ENCODE measurements around the gene REL.
"Not testable (repeated sequence)": the region's sequence is repeated elsewhere in the genome, so short reads cannot be mapped to it uniquely, and the experiment has no call there.

REL gene

GRCh38 chr2:60925994-60926740 is 44.8 kb downstream of the REL start:
- DNase-seq (ENCODE audit: low spot score): no peak
- no peak for FAIRE-seq

- FAIRE-seq (no peak), DNase-seq (ENCODE audit: low spot score) (no peak)
These were observed 45.6 kb downstream of the REL start for GRCh38 chr2:60926741-60927552.

DNA sequence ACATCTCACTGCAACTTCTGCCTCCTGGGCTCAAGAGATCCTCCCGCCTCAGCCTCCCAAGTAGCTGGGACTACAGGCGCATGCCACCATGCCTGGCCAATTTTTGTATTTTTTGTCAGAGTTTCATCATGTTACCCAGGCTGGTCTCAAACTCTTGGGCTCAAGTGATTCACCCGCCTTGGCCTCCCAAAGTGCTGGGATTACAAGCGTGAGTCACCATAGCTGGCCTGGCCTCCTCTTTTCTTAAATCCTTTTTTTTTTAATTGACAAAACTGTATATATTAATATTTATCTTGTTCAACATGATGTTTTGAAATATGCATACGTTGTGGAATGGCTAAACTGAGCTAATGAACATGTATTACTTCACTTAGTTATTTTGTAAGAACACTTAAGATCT is 50.7 kb downstream of the REL start:
- DNase-seq (ENCODE audit: low spot score); FAIRE-seq: not testable (repeated sequence)

DNA sequence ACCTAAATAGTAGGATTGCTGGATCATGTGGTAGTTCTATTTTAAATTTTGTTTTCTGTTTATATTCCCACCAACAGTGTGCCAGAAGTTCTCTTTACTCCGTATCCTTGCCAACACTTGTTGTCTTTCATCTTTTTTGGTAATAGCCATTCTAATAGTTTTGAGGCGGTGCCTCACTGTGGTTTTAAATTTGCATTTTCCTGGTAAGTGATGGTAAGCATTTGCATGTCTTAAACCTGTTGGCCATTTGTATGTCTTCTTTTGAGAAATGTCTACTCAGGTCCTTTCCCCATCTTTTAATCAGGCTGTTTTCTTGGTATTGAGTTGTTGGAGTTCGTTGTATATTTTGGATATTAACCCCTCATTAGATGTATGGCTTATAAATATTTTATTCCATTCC is 51.6 kb downstream of the REL start:
- no peak for DNase-seq (ENCODE audit: low spot score)
- no peak for FAIRE-seq

DNA sequence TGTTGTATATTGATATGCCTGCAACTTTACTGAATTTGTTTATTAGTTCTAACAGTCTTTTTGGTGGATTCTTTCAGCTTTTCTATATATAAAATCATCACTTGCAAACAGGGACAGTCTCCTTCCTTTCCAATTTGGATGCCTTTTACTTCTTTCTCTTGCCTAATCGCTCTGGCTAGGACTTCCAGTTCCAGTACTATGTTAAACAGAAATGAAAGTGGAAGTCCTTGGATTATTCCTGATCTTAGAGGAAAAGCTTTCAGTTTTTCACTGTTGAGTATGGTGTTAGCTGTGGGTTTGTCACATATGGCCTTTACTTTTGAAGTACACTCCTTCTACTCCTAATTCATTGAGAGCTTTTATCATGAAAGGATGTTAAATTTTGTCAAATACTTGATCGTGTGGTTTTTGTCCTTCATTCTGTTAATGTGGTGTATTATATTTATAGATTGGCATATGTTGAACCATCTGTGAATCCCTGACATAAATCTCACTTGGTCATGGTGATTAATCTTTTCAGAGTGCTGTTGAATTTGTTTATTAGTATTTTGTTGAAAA is 52.9 kb downstream of the REL start:
- FAIRE-seq (no peak), DNase-seq (ENCODE audit: low spot score) (no peak)

GRCh38 chr2:60936757-60937156 is 55.4 kb downstream of the REL start:
- no peak for FAIRE-seq
- no peak for DNase-seq (ENCODE audit: low spot score)

DNA sequence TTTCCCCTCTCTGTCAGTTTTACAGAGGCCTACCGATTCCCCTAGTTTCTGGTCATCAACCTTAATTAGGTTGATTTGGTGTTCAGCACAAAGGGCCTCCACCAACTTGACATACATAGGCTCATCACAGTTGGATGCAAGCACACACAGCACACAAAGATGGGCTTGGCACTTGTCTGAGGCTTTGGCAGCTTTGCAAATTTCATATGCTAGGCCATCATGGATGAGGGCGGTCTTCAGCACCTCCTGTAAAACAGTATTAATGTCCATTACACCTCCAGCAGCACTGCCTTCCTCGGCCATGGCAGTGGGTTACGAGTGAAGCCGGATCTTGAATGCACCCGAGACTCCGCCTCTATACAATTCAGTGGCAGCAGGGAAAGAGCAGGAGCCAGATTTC is 56.9 kb downstream of the REL start:
- no peak for FAIRE-seq
- DNase-seq (ENCODE audit: low spot score): no peak

GRCh38 chr2:60939622-60940021 is 58.2 kb downstream of the REL start:
- DNase-seq (ENCODE audit: low spot score) (no peak), FAIRE-seq (no peak)

DNA sequence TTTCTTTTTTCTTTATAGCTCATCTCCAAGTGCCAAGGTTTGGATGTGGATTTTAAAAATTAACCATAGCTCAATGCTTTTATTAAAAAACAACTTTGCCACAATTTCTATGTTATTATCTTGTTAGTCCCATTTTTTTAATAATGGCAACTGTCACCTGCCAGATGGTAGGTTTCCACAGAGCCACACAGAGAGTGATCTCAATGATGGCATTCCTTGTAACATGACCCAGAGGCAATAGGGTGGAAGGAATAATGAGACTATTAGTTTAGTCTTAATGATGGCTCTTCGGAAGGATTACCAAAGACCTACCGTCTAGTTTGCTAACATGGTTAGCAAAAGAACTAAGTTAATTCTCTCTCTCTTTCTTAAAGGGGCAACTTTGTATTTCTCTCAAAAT is 64.0 kb downstream of the REL start:
- DNase-seq (ENCODE audit: low spot score): no peak
- FAIRE-seq: no peak

DNA sequence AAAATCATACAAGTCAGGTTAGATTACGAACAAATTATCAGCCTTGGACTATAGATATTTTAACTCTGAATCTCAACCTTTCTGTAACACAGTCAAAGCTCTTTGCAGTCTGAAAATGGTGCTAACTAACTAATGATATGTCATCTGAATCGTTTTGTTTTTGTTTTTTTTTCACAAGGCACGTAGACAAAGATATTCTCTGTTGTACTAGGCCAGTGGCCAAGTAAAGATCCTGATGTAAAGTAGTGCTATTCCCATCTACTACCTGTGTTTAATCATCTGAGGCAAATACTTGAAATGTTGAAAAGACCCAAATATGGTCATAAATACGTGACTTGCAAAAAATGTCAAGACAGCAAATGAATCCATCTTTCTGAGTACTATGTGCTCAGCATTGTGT is 65.7 kb downstream of the REL start:
- FAIRE-seq: no peak
- no peak for DNase-seq (ENCODE audit: low spot score)

- FAIRE-seq (no peak), DNase-seq (ENCODE audit: low spot score) (no peak)
These were observed 66.8 kb downstream of the REL start for GRCh38 chr2:60948161-60948560.

DNA sequence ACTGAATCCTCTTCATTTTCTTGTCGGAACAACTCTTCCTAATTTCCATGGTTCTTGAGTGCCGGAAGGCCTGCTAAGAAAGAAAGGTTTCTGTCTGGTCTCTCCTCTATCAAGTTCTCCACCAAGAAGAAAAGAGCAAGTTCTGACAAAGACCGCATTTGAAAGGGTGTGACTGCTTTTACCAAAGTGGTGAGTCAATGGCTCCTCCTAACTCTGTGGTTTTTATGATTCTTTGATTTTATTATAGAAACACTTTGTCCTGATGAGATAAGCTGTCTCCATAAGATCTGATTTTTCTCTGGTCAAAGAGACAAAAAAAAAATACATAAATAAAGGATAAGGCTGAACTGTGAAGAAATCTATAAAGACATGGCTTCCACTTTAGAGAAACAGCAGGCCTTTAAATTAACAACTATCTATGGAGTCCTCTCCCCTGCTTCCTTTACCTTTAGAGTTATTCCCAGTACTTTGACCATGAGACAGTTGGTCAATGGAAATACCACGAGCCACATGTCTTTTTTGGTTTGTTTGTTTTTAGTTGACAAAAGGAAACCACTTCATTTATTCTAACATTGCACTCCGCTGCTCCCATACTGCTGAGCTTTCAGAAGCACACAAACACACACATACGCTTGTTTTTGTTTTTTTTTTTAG is 67.7 kb downstream of the REL start:
- no peak for FAIRE-seq
- peak; percentile 29 for DNase-seq (ENCODE audit: low spot score)

DNA sequence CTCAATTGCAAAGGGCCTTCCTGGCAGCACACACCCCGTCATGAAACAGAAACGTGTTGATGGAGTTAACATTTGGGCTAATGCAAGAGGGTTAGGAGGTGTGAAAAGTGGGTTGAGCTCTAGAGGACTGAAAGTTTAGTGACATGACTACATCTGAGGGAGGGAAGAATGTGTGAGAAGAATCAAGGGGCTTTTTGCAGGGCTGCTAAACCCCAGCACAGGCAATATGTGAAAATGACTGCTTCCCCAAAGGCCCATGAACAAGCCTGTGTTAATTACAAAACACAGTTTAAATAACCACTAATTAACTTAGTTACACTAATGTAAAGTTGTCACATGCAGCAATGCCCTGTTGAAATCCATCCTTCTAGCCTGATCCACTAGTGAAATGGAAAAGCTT is 72.8 kb downstream of the REL start:
- no peak for FAIRE-seq
- no peak for DNase-seq (ENCODE audit: low spot score)

- DNase-seq (ENCODE audit: low spot score): no peak
- FAIRE-seq: peak; percentile 40
These were observed 75.8 kb downstream of the REL start for GRCh38 chr2:60957224-60957623.

GRCh38 chr2:60957643-60958042 is 76.3 kb downstream of the REL start:
- peak; percentile 17 for DNase-seq (ENCODE audit: low spot score)
- FAIRE-seq: no peak

DNA sequence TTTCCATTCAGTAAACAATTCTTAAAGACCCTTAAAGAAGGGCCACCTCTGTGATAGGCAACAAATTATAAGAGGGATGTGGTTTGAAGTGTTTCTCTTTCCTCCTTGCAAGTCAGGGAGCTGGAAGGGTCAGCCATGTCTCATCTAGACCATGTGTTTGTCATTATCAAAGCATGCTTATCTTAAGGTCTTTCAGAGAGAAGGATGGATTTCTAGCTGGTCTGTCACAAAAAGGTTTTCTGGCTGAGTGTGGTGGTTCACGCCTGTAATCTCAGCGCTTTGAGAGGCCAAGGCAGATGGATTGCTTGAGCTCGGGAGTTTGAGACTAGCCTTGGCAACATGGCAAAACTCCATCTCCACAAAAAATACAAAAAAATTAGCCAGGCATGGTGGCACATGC is 77.0 kb downstream of the REL start:
- FAIRE-seq (no peak), DNase-seq (ENCODE audit: low spot score) (no peak)

DNA sequence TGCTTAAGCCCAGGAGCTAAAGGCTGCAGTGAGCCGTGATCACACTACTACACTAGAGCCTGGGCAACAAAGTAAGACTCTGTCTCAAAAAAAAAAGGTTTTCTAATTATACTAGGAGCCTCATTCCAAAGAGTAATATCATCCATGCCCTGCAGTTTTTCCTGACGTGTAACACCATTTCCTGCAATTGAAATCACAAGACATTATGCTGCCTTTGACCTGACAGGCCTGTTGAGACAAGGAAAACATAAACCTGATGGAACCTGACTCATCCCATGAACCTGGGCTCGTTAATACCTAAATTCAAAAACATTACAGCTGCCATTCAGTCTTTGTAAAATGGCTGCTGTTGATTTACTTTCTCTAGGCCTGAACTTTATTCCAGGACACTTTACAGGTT is 77.4 kb downstream of the REL start:
- DNase-seq (ENCODE audit: low spot score) (no peak), FAIRE-seq (no peak)

DNA sequence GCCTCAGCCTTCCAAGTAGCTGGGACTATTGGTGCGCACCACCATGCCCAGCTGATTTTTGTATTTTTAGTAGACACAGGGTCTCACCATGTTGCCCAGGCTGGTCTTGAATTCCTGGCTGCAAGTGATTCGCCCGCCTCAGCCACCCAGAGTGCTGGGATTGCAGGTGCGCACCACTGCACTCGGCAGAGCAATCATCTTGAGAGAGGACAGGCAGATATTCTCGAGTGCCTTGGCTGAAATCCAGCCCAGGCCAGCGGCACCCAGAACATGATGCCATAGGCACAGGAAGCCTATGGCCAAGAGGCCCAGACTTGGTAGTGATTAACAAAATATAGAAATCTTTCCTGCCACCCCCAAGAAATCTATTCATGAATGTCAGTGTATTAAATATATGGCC is 78.1 kb downstream of the REL start:
- DNase-seq (ENCODE audit: low spot score) (no peak), FAIRE-seq (no peak)

DNA sequence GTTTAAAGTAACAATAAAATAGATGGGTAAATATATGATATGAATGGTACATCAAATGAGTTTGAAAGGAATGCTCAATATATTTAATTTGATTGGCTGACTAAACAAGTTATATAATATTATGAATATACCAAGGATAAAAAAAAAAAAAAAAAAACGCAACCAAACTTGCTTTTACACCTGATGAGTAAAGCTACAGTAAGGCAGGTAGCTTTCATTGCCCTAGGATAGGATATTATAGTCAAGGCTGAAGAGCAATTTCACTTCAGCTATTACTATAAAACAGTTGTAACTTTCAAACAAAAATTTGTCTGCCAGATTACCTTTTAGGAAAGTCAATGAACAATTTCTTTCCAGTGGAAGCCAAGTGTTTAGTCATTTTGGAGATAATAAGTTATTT is 79.3 kb downstream of the REL start:
- FAIRE-seq: no peak
- DNase-seq (ENCODE audit: low spot score): no peak

DNA sequence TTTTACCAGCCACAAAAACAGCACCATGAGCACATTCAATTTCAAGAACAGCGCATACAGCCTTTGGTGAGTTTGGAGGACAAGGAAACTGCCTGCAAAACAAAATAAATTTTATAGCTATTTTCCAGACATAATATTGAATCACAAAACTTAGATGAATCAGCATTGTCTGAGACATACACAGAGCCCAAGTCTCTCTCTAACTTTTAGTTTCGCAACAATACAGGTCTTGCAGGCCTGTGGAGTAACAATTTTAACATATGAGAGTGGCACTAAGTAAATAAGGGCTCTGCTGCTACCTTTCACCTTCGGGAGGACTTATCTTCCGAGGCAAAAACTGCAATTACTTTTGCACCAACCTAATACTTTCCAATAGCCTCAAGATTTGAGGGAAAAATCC is 80.1 kb downstream of the REL start:
- no peak for DNase-seq (ENCODE audit: low spot score)
- FAIRE-seq: no peak

DNA sequence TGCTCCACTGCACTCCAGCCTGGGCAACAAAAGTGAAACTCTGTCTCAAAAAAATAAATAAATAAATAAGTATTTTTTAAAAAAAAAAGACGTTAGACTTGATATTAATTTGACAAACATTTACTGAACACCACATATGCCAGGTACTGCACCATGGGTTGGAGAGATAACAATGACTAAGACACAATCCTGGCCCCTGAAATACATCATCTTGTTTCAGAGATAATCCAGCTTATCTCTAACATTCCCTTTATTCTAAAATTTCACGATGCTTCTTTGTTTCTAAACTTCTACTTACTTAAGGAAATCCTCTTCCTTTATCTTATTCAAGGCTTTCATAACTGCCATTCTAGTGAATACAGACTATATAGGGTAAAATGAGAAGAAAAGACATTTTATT is 81.2 kb downstream of the REL start:
- no peak for FAIRE-seq
- DNase-seq (ENCODE audit: low spot score): no peak

DNA sequence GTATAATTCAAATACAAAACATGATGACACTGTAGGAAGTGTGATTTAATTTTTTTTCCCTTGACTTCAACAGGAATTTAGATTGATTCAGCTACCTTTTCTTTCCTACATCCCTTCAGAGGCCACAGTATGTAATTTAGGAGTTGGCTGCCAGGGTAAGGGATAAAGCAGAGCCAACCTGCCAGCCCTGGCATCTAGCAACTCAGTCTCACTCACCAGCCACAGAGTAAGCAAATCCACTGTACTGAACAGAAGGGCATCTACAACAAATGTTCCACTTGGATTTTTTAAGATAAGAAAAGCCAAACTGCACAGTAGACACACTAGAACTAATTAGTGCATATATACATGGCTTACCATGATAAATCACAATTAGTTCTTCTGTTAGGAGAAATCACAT is 81.8 kb downstream of the REL start:
- no peak for FAIRE-seq

More for the DNA sequence above, 81.8 kb downstream of the REL start:
- no peak for DNase-seq (ENCODE audit: low spot score)

All from urothelium cell line (cell line).